Gastrocnemius medialis (tissue), 4 donors: ENCODE data around the gene PRRC2B. TPM values are rescaled to one million over a fixed set of nuclear protein-coding genes. Genes with fewer than 3 reads are reported as not detected.
"Not testable (repeated sequence)": the region's sequence is repeated elsewhere in the genome, so short reads cannot be mapped to it uniquely, and the experiment has no call there.

Experiments
- ATAC-seq, 2 donors: fragments of 150-250 bp; one replicate each; pipeline ENCODE4 v1.9.1; 2016
- DNase-seq, 2 donors: peaks; one replicate each; pipeline ENCODE4 v3.0.0-alpha.2; 2019
- H3K27ac ChIP-seq, 4 donors: fragments of 200-600 bp; sonication (generic); 1 replicate in 1 of 4; 2 replicates in 3 of 4; pipeline ENCODE4 v1.5.1; 2016 to 2018; ENCODE audit warnings: mild to moderate bottlenecking in 2 of 4, moderate library complexity in 1 of 4
- H3K27me3 ChIP-seq, 3 donors: fragments of 200-600 bp; sonication (generic) in 2 of 3; 1 replicate in 1 of 3; 2 replicates in 2 of 3; pipeline versions ENCODE4 v1.5.1 to v1.6.0; 2016 to 2019; ENCODE audit warnings: mild to moderate bottlenecking in 1 of 3, moderate library complexity in 1 of 3
- H3K36me3 ChIP-seq, 2 donors: fragments of 200-600 bp; sonication (generic) in 1 of 2; one replicate each; pipeline ENCODE4 v1.5.1; 2017 to 2018
- H3K4me1 ChIP-seq, 2 donors: fragments of 200-600 bp; sonication (generic) in 1 of 2; one replicate each; pipeline ENCODE4 v1.5.1; 2016 to 2017; ENCODE audit warnings: mild to moderate bottlenecking in 2 of 2
- H3K4me3 ChIP-seq, 4 donors: fragments of 200-600 bp; sonication (generic) in 3 of 4; 1 replicate in 1 of 4; 2 replicates in 3 of 4; pipeline ENCODE4 v1.5.1; 2016 to 2019; ENCODE audit warnings: mild to moderate bottlenecking in 2 of 4
- H3K9me3 ChIP-seq, 3 donors: fragments of 200-600 bp; sonication (generic) in 2 of 3; 1 replicate in 1 of 3; 2 replicates in 2 of 3; pipeline ENCODE4 v1.5.1; 2016 to 2019
- CTCF ChIP-seq, 5 experiments: fragments of 450-650 bp in 3 of 5; fragments of 200-600 bp in 2 of 5; sonication (generic) in 2 of 5; IDR thresholded peaks in 4 of 5; conservative IDR thresholded peaks in 1 of 5; 1 replicate in 4 of 5; 2 replicates in 1 of 5; pipeline ENCODE4 v1.5.1; 2016 to 2019; ENCODE audit warnings: antibody characterized with exemption in 5 of 5, mild to moderate bottlenecking in 3 of 5, moderate library complexity in 3 of 5
- POLR2A ChIP-seq, 2 donors: fragments of 450-650 bp; IDR thresholded peaks; one replicate each; pipeline ENCODE4 v1.6.1; 2017; ENCODE audit warnings: antibody characterized with exemption in 2 of 2, mild to moderate bottlenecking in 2 of 2, moderate library complexity in 2 of 2
- in situ Hi-C, 4 donors: fragments of 200-750 bp; cut with MboI; loops; one replicate each; pipeline versions ENCODE4 v1.15.0 to v1.8.0; 2017; ENCODE audit warnings: low sequenced_read_pairs in 4 of 4
- intact Hi-C: fragments of 100-400 bp; cut with DNase I; formaldehyde crosslinking; loops from one replicate; pipeline ENCODE4 v1.15.1; 2023; ENCODE audit warnings: low total_unique reads
- total RNA-seq, 4 donors: library from RNA; depleted of rRNA; stranded (reverse); fragments of >200 nt; gene quantifications; one replicate each; pipeline versions ENCODE4 v1.1.0 to v1.2.3, GENCODE V29; 2016

PRRC2B gene
- total RNA-seq, 4 donors from 2014 or later: 29.9 to 41.6 (median 37.2) TPM

- H3K4me1 ChIP-seq: no peaks in the 10 kb centered on the region
- no peak for TF ChIP-seq POLR2A (IDR thresholded peaks at IDR 0.05)
- TF ChIP-seq CTCF (IDR thresholded peaks at IDR 0.05 in 4 of 5, conservative IDR thresholded peaks at IDR 0.05 in 1 of 5): no peak
- no peak overlapping the region for H3K27ac ChIP-seq
- no peaks in the 10 kb centered on the region for H3K27me3 ChIP-seq
- H3K4me3 ChIP-seq: no peak overlapping the region
- H3K36me3 ChIP-seq: peaks cover 5 to 82% of the 10 kb centered on the region in 2 donors
- DNase-seq (no peak), ATAC-seq (no peak)
- H3K9me3 ChIP-seq: no peaks in the 10 kb centered on the region
- intact Hi-C loops (no loop called here), in situ Hi-C loops (no loop called here)
Observed at GRCh38 chr9:131448818-131449217, 54.9 kb downstream of the PRRC2B start.

GRCh38 chr9:131449276-131449675 is 55.4 kb downstream of the PRRC2B start:
- H3K4me3 ChIP-seq: no peak overlapping the region
- H3K9me3 ChIP-seq: no peaks in the 10 kb centered on the region
- ATAC-seq (no peak), DNase-seq (no peak)
- in situ Hi-C loops: no loop called here
- H3K4me1 ChIP-seq: no peaks in the 10 kb centered on the region
- TF ChIP-seq CTCF (IDR thresholded peaks at IDR 0.05 in 4 of 5, conservative IDR thresholded peaks at IDR 0.05 in 1 of 5) (no peak), POLR2A (IDR thresholded peaks at IDR 0.05) (no peak)
- intact Hi-C loops: no loop called here
- H3K27ac ChIP-seq: no peak overlapping the region
- H3K27me3 ChIP-seq: no peaks in the 10 kb centered on the region
- peaks cover 5 to 81% of the 10 kb centered on the region in 2 donors for H3K36me3 ChIP-seq

- ATAC-seq: no peak
- Histone ChIP-seq H3K4me1 (no peaks in the 10 kb centered on the region), H3K4me3 (no peak overlapping the region), H3K27ac (no peak overlapping the region), H3K27me3 (no peaks in the 10 kb centered on the region), H3K36me3 (peaks cover 0 to 84% of the 10 kb centered on the region in 2 donors), H3K9me3 (no peaks in the 10 kb centered on the region)
- intact Hi-C loops (no loop called here), in situ Hi-C loops (loop anchor here in 1 of 4 donors (25.0 kb wide), 1 partner anchor 92 kb away; no protein-coding TSS in a partner anchor)
- no peak for TF ChIP-seq POLR2A (IDR thresholded peaks at IDR 0.05)
- no peak for TF ChIP-seq CTCF (IDR thresholded peaks at IDR 0.05 in 4 of 5, conservative IDR thresholded peaks at IDR 0.05 in 1 of 5)
- DNase-seq: no peak
Observed at GRCh38 chr9:131454028-131454427, 60.1 kb downstream of the PRRC2B start.

GRCh38 chr9:131455655-131456054 is 61.8 kb downstream of the PRRC2B start:
- peaks cover 0 to 84% of the 10 kb centered on the region in 2 donors for H3K36me3 ChIP-seq
- in situ Hi-C loops: loop anchor here in 1 of 4 donors (25.0 kb wide), 1 partner anchor 93 kb away; no protein-coding TSS in a partner anchor
- H3K27ac ChIP-seq, DNase-seq, ATAC-seq, H3K4me1 ChIP-seq, H3K4me3 ChIP-seq, H3K27me3 ChIP-seq, H3K9me3 ChIP-seq, intact Hi-C loops: not testable (repeated sequence)

DNA sequence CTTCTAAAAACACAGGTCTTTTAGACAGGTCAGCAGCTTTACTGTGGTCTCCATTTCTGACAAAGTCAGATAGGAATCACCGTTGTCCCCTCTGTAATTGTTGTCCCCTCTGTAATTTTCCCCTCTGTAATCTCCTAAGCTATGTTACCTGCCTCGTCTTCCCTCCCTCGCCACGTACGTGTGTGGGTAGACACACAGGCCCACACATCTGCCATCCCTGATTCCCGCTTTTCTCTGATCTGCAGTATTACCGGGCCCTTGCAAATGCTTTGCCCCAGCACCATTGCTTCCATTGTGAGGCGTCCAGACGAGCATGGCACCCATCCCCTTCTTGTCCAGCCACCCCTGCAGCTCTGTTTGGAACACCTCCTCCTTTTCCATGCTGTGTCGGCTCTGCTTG is 63.9 kb downstream of the PRRC2B start:
- in situ Hi-C loops (loop anchor here in 1 of 4 donors (25.0 kb wide), 1 partner anchor 95 kb away; no protein-coding TSS in a partner anchor), intact Hi-C loops (no loop called here)
- DNase-seq: no peak
- Histone ChIP-seq H3K36me3 (peaks cover 0 to 93% of the 10 kb centered on the region in 2 donors), H3K4me1 (no peaks in the 10 kb centered on the region), H3K27ac (no peak overlapping the region), H3K4me3 (no peak overlapping the region), H3K9me3 (no peaks in the 10 kb centered on the region), H3K27me3 (no peaks in the 10 kb centered on the region)
- ATAC-seq: no peak
- no peak for TF ChIP-seq CTCF (IDR thresholded peaks at IDR 0.05 in 4 of 5, conservative IDR thresholded peaks at IDR 0.05 in 1 of 5)
- no peak for TF ChIP-seq POLR2A (IDR thresholded peaks at IDR 0.05)
